HG03139 (cell line): ENCODE measurements around the gene SLC30A10.
"Not testable (repeated sequence)": the region's sequence is repeated elsewhere in the genome, so short reads cannot be mapped to it uniquely, and the experiment has no call there.

ENCODE experiments used
- ATAC-seq: cut with Tn5 transposase; IDR thresholded peaks from one replicate; pipeline ENCODE4 v1.9.1; 2021; ENCODE audit not compliant: unreplicated experiment

The SLC30A10 gene

GRCh38 chr1:219928791-219929118 is 398 bp upstream of the SLC30A10 start:
- ATAC-seq = no peak

GRCh38 chr1:219927298-219927955 is 930 bp downstream of the SLC30A10 start:
- no peak for ATAC-seq

- no peak for ATAC-seq
Observed at GRCh38 chr1:219926363-219926998, 1.9 kb downstream of the SLC30A10 start.

GRCh38 chr1:219924342-219924741 is 4.0 kb downstream of the SLC30A10 start:
- no peak for ATAC-seq

GRCh38 chr1:219917851-219918466 is 10.4 kb downstream of the SLC30A10 start:
- ATAC-seq = no peak

- ATAC-seq = no peak
Observed at GRCh38 chr1:219917281-219917680, 11.1 kb downstream of the SLC30A10 start.

- ATAC-seq = no peak
Observed at GRCh38 chr1:219916257-219916656, 12.1 kb downstream of the SLC30A10 start.

GRCh38 chr1:219913005-219913770 is 15.2 kb downstream of the SLC30A10 start:
- ATAC-seq = no peak

- ATAC-seq = no peak
Observed at GRCh38 chr1:219910716-219911115, 17.6 kb downstream of the SLC30A10 start.

- no peak for ATAC-seq
Observed at GRCh38 chr1:219909476-219909875, 18.9 kb downstream of the SLC30A10 start.

GRCh38 chr1:219908170-219908569 is 20.2 kb downstream of the SLC30A10 start:
- ATAC-seq = no peak

GRCh38 chr1:219907772-219908070 is 20.6 kb downstream of the SLC30A10 start:
- no peak for ATAC-seq

- no peak for ATAC-seq
Observed at GRCh38 chr1:219906924-219907771, 21.2 kb downstream of the SLC30A10 start.

GRCh38 chr1:219906565-219906923 is 21.8 kb downstream of the SLC30A10 start:
- not testable (repeated sequence) for ATAC-seq

- no peak for ATAC-seq
Observed at GRCh38 chr1:219905524-219905923, 22.8 kb downstream of the SLC30A10 start.

GRCh38 chr1:219904934-219905333 is 23.4 kb downstream of the SLC30A10 start:
- ATAC-seq = no peak

GRCh38 chr1:219903353-219903871 is 24.9 kb downstream of the SLC30A10 start:
- ATAC-seq = no peak

- no peak for ATAC-seq
Observed at GRCh38 chr1:219902951-219903350, 25.4 kb downstream of the SLC30A10 start.

GRCh38 chr1:219900882-219901281 is 27.5 kb downstream of the SLC30A10 start:
- ATAC-seq = no peak

- ATAC-seq = no peak
Observed at GRCh38 chr1:219900201-219900600, 28.2 kb downstream of the SLC30A10 start.

GRCh38 chr1:219898375-219898774 is 30.0 kb downstream of the SLC30A10 start:
- ATAC-seq = no peak
